Stimulated activated CD4-positive, alpha-beta T cell treated with anti-CD3 and anti-CD28 coated beads, Interleukin-12 subunit alpha, Interleukin-12 subunit beta, amount 100 ng/mL, for 24 hours (primary cell): Measurements from ENCODE around the gene UBL4B.

Experiments used
- DNase-seq, 2 experiments: peaks; one replicate each; pipeline ENCODE4 v3.0.0-alpha.2; 2020; ENCODE audit warnings: low read depth in 2 of 2

UBL4B gene

GRCh38 chr1:110084227-110085078 is 27.8 kb upstream of the UBL4B start:
- no peak for DNase-seq

GRCh38 chr1:110085671-110086070 is 26.6 kb upstream of the UBL4B start:
- no peak for DNase-seq

GRCh38 chr1:110086961-110087360 is 25.3 kb upstream of the UBL4B start:
- DNase-seq: no peak

- DNase-seq: no peak
Measured at GRCh38 chr1:110087812-110088738, 24.2 kb upstream of the UBL4B start.

- no peak for DNase-seq
Measured at GRCh38 chr1:110088739-110089316, 23.4 kb upstream of the UBL4B start.

GRCh38 chr1:110089561-110090275 is 22.5 kb upstream of the UBL4B start:
- no peak for DNase-seq

GRCh38 chr1:110091381-110091780 is 20.9 kb upstream of the UBL4B start:
- DNase-seq: no peak

- DNase-seq: no peak
Measured at GRCh38 chr1:110091791-110092190, 20.5 kb upstream of the UBL4B start.

- no peak for DNase-seq
Measured at GRCh38 chr1:110092991-110093390, 19.3 kb upstream of the UBL4B start.

GRCh38 chr1:110094931-110095654 is 17.1 kb upstream of the UBL4B start:
- DNase-seq: no peak

- DNase-seq: no peak
Measured at GRCh38 chr1:110097507-110098221, 14.6 kb upstream of the UBL4B start.

GRCh38 chr1:110098222-110099026 is 13.8 kb upstream of the UBL4B start:
- DNase-seq: no peak

GRCh38 chr1:110100335-110100734 is 11.9 kb upstream of the UBL4B start:
- DNase-seq: no peak

- DNase-seq: no peak
Measured at GRCh38 chr1:110102081-110102480, 10.2 kb upstream of the UBL4B start.

GRCh38 chr1:110106013-110106941 is 6.0 kb upstream of the UBL4B start:
- peak; percentile 13 to 54 for DNase-seq

GRCh38 chr1:110107867-110108469 is 4.3 kb upstream of the UBL4B start:
- no peak for DNase-seq

GRCh38 chr1:110111081-110111480 is 1.2 kb upstream of the UBL4B start:
- no peak for DNase-seq

- DNase-seq: no peak
Measured at GRCh38 chr1:110112656-110113055, 413 bp downstream of the UBL4B start.
